ENCODE results near the gene ARRDC4. TPM values are rescaled to one million over a fixed set of nuclear protein-coding genes. Genes with fewer than 3 reads are reported as not detected.

The ARRDC4 gene
- total RNA-seq, 4 donors from 2014 or later: 27.1 to 68.2 (median 61.0) TPM

GRCh38 chr15:97989299-97989698 lies 28.8 kb downstream of the ARRDC4 start:
- WGBS, 2 donors: 61 to 70% methylated on average over 2 of the region's 2 CpGs

GRCh38 chr15:97991972-97992541 lies 31.6 kb downstream of the ARRDC4 start:
- 72 to 73% methylated on average over 3 of the region's 3 CpGs for WGBS, 2 donors
- Histone ChIP-seq H3K27ac (no peak overlapping the region), H3K4me3 (no peak overlapping the region), H3K27me3 (no peaks in the 10 kb centered on the region), H3K9me3 (peaks cover 0 to 3% (median 0%) of the 10 kb centered on the region in 4 donors), H3K36me3 (no peaks in the 10 kb centered on the region), H3K4me1 (peaks cover 0 to 22% (median 0%) of the 10 kb centered on the region in 4 donors)
- TF ChIP-seq POLR2A (IDR thresholded peaks at IDR 0.05): no peak
- TF ChIP-seq CTCF (IDR thresholded peaks at IDR 0.05): no peak
- no peak for TF ChIP-seq EP300 (IDR thresholded peaks at IDR 0.05)
- no peak for DNase-seq (ENCODE audit: low spot score in 2 of 2)

More at GRCh38 chr15:97989299-97989698, 28.8 kb downstream of the ARRDC4 start:
- Histone ChIP-seq H3K36me3 (no peaks in the 10 kb centered on the region), H3K4me3 (no peak overlapping the region), H3K27me3 (no peaks in the 10 kb centered on the region), H3K4me1 (peaks cover 0 to 4% (median 0%) of the 10 kb centered on the region in 4 donors), H3K27ac (no peak overlapping the region), H3K9me3 (peaks cover 0 to 9% (median 0%) of the 10 kb centered on the region in 4 donors)
- DNase-seq (ENCODE audit: low spot score in 2 of 2): no peak
- TF ChIP-seq EP300 (IDR thresholded peaks at IDR 0.05) (no peak), CTCF (IDR thresholded peaks at IDR 0.05) (no peak), POLR2A (IDR thresholded peaks at IDR 0.05) (no peak)

- peaks cover 0 to 28% (median under 1%) of the 10 kb centered on the region in 4 donors for H3K4me1 ChIP-seq
- no peaks in the 10 kb centered on the region for H3K9me3 ChIP-seq
- no peak for TF ChIP-seq EP300 (IDR thresholded peaks at IDR 0.05)
- no peak for TF ChIP-seq POLR2A (IDR thresholded peaks at IDR 0.05)
- TF ChIP-seq CTCF (IDR thresholded peaks at IDR 0.05): no peak
- no peaks in the 10 kb centered on the region for H3K36me3 ChIP-seq
- no peak overlapping the region for H3K4me3 ChIP-seq
- no peak overlapping the region for H3K27ac ChIP-seq
- no peaks in the 10 kb centered on the region for H3K27me3 ChIP-seq
- no peak for DNase-seq (ENCODE audit: low spot score in 2 of 2)
- WGBS, 2 donors: 74 to 77% methylated on average over 1 of the region's 1 CpG
Measured at GRCh38 chr15:97992823-97993222, 32.3 kb downstream of the ARRDC4 start.

GRCh38 chr15:97993310-97993738 lies 32.8 kb downstream of the ARRDC4 start:
- H3K4me1 ChIP-seq: peaks cover 0 to 31% (median 4%) of the 10 kb centered on the region in 4 donors
- H3K4me3 ChIP-seq: no peak overlapping the region
- H3K36me3 ChIP-seq: no peaks in the 10 kb centered on the region
- no peaks in the 10 kb centered on the region for H3K27me3 ChIP-seq
- no peak for TF ChIP-seq EP300 (IDR thresholded peaks at IDR 0.05)
- TF ChIP-seq CTCF (IDR thresholded peaks at IDR 0.05): no peak
- TF ChIP-seq POLR2A (IDR thresholded peaks at IDR 0.05): no peak
- DNase-seq (ENCODE audit: low spot score in 2 of 2): no peak
- H3K9me3 ChIP-seq: no peaks in the 10 kb centered on the region
- WGBS, 2 donors: 44 to 65% methylated on average over 3 of the region's 3 CpGs
- no peak overlapping the region for H3K27ac ChIP-seq

GRCh38 chr15:97994236-97994635 lies 33.7 kb downstream of the ARRDC4 start:
- 91 to 98% methylated on average over 3 of the region's 3 CpGs for WGBS, 2 donors
- Histone ChIP-seq H3K4me3 (no peak overlapping the region), H3K36me3 (no peaks in the 10 kb centered on the region), H3K27ac (no peak overlapping the region), H3K9me3 (no peaks in the 10 kb centered on the region), H3K27me3 (no peaks in the 10 kb centered on the region), H3K4me1 (peaks cover 0 to 40% (median 10%) of the 10 kb centered on the region in 4 donors)
- no peak for DNase-seq (ENCODE audit: low spot score in 2 of 2)
- no peak for TF ChIP-seq CTCF (IDR thresholded peaks at IDR 0.05)
- no peak for TF ChIP-seq EP300 (IDR thresholded peaks at IDR 0.05)
- TF ChIP-seq POLR2A (IDR thresholded peaks at IDR 0.05): no peak

All from tibial nerve (tissue), 4 donors.